Ovary (tissue), 9 donors: ENCODE results near the gene HMG20B. TPM values are rescaled to one million over a fixed set of nuclear protein-coding genes. Genes with fewer than 3 reads are reported as not detected.
A peak's percentile ranks its signal among the peaks of the same experiment; 100 is the strongest.

Source experiments
- DNase-seq, 5 donors: peaks; one replicate each; pipeline ENCODE4 v3.0.0-alpha.2; 2019 to 2020
- H3K27ac ChIP-seq, 2 donors: fragments of 200-600 bp; one replicate each; pipeline versions ENCODE4 v1.5.1 to v1.8.0; 2019 to 2022
- H3K27me3 ChIP-seq: fragments of 200-600 bp; one replicate; pipeline ENCODE4 v1.8.0; 2022
- H3K36me3 ChIP-seq: fragments of 200-600 bp; sonication (generic); one replicate; pipeline ENCODE4 v1.5.1; 2019
- H3K4me1 ChIP-seq: one replicate; pipeline ENCODE4 v1.8.1; 2013; ENCODE audit warnings: mild to moderate bottlenecking, moderate library complexity; ENCODE audit not compliant: insufficient read depth
- H3K4me3 ChIP-seq: fragments of 200-600 bp; sonication (generic); one replicate; pipeline ENCODE4 v1.5.1; 2017
- H3K9me3 ChIP-seq, 2 donors: fragments of 200-600 bp in 1 of 2; sonication (generic) in 1 of 2; one replicate each; pipeline versions ENCODE4 v1.5.1 to v1.8.1; 2013 to 2019; ENCODE audit warnings: mild to moderate bottlenecking in 1 of 2, moderate library complexity in 1 of 2
- EP300 ChIP-seq: sonication (generic); formaldehyde crosslinking; IDR thresholded peaks from one replicate; pipeline ENCODE4 v1.6.1; 2017; ENCODE audit warnings: antibody characterized with exemption
- POLR2A ChIP-seq: fragments of 450-650 bp; IDR thresholded peaks from one replicate; pipeline ENCODE4 v1.6.1; 2017; ENCODE audit warnings: antibody characterized with exemption, mild to moderate bottlenecking, moderate library complexity
- WGBS, 3 donors: extraction: QIAGEN DNeasy Blood & Tissue Kit in 1 of 3; methylation state at CpG; one replicate each; pipeline versions ENCODE4 v1.1.5 to v1.1.7; 2013 to 2017; 5-methylcytosine and 5-hydroxymethylcytosine counted together
- intact Hi-C, 4 donors: fragments of 100-400 bp; cut with DNase I; formaldehyde crosslinking; loops; one replicate each; pipeline versions ENCODE4 v1.11.0 to v1.15.1; 2022 to 2023
- polyA plus RNA-seq, 2 donors: library from polyadenylated mRNA; stranded (reverse); fragments of 200-250 nt in 1 of 2; fragments of 350-450 nt in 1 of 2; fragmentation: Illumina TruSeq in 1 of 2; extraction: RNeasy Lipid Tissue Mini Kit (QIAGEN cat#74804) in 1 of 2; gene quantifications; one replicate each; pipeline ENCODE4 v1.2.3, GENCODE V29; 2013 to 2014
- total RNA-seq, 7 donors: library from RNA; depleted of rRNA in 2 of 7; stranded (reverse); fragments of >200 nt in 2 of 7; fragmentation: NEBNext Ultra II Directional in 3 of 7; extraction: Animal tissue kit (Norgen Biotek cat#: 25700) in 3 of 7; gene quantifications; one replicate each; pipeline versions ENCODE4 v1.1.0 to v1.2.4, GENCODE V29; 2016 to 2023
- TF ChIP-seq, protein P1 (sequence below), 3 donors: fragments of 450-650 bp in 2 of 3; fragments of 200-600 bp in 1 of 3; IDR thresholded peaks; one replicate each; pipeline versions ENCODE4 v1.5.1 to v1.8.0; 2016 to 2022; ENCODE audit warnings: antibody characterized with exemption in 3 of 3, mild to moderate bottlenecking in 1 of 3
- donor health status: DM: no; HTN: no; CAD: no; lungs with moderate emphysema.
- donor health status: DM: no; HTN: no; CAD: no.
- donor health status: Bipolar disorder and iron deficiency.
- donor health status: DM: yes; HTN: yes; CAD: no.
- donor health status: DM: no; HTN: no; CAD: no.
- donor health status: DM: yes; HTN: yes; CAD: no.

Gene HMG20B
- total and polyA plus RNA-seq, 9 donors: 33.2 to 109 (median 60.3) TPM

DNA sequence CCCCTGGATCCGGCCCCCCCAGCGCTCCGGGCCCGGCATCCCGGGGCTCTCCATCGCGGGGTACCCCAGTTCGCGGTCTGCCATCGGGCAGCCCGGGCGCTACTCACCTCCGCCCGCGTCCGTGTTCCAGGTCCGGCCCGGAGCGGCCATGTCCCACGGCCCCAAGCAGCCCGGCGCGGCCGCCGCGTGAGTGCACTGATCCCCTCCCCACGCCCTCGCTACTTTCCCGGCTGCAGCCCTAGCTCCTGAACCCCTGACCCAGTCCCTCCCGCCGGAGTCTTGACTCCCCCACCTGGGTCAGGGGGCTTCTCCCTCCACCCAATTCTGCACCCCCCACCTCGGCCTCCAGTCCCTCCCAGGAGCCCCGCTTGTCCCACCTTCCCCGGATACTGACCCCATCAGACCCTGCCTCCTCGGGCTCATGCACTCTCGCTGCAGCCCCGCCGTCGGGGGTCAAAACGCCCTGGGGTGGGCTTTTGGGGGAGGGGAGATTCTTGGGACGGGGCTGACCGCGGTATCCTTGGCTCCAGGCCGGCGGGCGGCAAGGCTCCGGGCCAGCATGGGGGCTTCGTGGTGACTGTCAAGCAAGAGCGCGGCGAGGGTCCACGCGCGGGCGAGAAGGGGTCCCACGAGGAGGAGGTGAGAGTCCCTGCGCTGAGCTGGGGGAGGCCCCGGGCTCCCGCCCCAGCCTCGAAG, 566 bp downstream of the HMG20B start:
- Histone ChIP-seq H3K4me1 (peaks cover 12% of the 10 kb centered on the region), H3K27me3 (no peaks in the 10 kb centered on the region), H3K4me3 (peak overlapping the region; percentile 92), H3K36me3 (no peaks in the 10 kb centered on the region), H3K27ac (peak overlapping the region in 1 of 2 donors; percentile 35), H3K9me3 (no peaks in the 10 kb centered on the region)
- intact Hi-C loops: no loop called here
- TF ChIP-seq POLR2A (no peak), EP300 (no peak)
- TF ChIP-seq, protein P1, sequence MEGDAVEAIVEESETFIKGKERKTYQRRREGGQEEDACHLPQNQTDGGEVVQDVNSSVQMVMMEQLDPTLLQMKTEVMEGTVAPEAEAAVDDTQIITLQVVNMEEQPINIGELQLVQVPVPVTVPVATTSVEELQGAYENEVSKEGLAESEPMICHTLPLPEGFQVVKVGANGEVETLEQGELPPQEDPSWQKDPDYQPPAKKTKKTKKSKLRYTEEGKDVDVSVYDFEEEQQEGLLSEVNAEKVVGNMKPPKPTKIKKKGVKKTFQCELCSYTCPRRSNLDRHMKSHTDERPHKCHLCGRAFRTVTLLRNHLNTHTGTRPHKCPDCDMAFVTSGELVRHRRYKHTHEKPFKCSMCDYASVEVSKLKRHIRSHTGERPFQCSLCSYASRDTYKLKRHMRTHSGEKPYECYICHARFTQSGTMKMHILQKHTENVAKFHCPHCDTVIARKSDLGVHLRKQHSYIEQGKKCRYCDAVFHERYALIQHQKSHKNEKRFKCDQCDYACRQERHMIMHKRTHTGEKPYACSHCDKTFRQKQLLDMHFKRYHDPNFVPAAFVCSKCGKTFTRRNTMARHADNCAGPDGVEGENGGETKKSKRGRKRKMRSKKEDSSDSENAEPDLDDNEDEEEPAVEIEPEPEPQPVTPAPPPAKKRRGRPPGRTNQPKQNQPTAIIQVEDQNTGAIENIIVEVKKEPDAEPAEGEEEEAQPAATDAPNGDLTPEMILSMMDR (IDR thresholded peaks at IDR 0.05): no peak
- WGBS, 3 donors: 0 to 1% (median 0%) methylated on average over 44 to 60 of the region's 60 CpGs
- peak in 1 of 5 donors; percentile 37 for DNase-seq

DNA sequence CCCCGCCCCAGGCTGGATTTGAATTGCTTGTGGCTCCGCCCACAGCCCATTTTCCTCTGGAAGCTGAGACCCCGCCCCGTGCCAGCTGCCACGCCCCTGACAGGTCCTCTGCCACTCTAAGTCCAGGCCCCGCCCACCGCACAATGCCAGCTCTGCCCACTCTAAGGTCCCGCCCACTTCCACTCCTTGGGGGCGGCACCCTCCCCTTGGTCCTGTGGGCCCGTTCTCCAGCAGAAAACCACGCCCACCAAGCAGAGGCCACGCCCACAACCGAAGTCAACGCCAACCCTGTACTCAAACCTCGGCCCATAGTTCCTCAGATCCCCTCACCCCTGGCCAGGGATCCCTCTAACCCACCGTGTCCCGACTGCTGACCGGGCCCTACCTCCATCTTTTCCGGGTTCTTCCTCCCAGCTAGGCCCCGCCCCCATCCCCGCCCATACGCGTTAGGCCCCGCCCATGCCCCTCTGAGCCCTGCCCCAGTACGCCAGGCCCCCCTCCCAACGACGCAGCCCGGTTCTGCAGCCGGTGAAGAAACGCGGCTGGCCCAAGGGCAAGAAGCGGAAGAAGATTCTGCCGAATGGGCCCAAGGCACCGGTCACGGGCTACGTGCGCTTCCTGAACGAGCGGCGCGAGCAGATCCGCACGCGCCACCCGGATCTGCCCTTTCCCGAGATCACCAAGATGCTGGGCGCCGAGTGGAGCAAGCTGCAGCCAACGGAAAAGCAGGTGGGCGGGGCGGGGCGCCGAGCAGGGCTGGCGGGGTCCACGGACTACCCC, 1.3 kb downstream of the HMG20B start:
- WGBS, 3 donors: 53 to 63% (median 61%) methylated on average over 49 to 55 of the region's 55 CpGs
- peak; percentile 78 to 87 (median 78) for DNase-seq
- TF ChIP-seq POLR2A: no peak
- TF ChIP-seq, protein P1 (IDR thresholded peaks at IDR 0.05): no peak
- no peak for TF ChIP-seq EP300
- Histone ChIP-seq H3K27ac (peak overlapping the region in 1 of 2 donors; percentile 28), H3K36me3 (no peaks in the 10 kb centered on the region), H3K4me1 (peaks cover 12% of the 10 kb centered on the region), H3K27me3 (no peaks in the 10 kb centered on the region), H3K4me3 (peak overlapping the region; percentile 92), H3K9me3 (no peaks in the 10 kb centered on the region)
- intact Hi-C loops: no loop called here

DNA sequence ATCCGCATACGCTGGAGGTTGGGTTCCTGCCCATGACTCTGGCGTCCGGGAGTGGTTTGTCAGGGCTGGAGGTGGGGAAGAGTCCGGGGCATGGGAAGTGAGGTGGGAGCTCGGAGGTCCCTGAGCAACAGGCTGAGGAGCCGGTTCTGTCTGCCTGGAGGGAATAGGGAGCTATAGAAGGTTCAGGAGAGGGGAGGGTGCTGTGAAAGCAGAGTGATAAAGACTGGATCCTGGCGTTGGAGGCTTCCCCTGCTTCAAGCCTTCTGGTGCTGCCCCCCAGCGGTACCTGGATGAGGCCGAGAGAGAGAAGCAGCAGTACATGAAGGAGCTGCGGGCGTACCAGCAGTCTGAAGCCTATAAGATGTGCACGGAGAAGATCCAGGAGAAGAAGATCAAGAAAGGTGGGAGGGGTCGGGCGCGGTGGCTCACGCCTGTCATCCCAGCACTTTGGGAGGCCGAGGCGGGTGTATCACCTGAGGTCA, 2.6 kb downstream of the HMG20B start:
- H3K27ac ChIP-seq: no peak overlapping the region
- no peaks in the 10 kb centered on the region for H3K9me3 ChIP-seq

DNA sequence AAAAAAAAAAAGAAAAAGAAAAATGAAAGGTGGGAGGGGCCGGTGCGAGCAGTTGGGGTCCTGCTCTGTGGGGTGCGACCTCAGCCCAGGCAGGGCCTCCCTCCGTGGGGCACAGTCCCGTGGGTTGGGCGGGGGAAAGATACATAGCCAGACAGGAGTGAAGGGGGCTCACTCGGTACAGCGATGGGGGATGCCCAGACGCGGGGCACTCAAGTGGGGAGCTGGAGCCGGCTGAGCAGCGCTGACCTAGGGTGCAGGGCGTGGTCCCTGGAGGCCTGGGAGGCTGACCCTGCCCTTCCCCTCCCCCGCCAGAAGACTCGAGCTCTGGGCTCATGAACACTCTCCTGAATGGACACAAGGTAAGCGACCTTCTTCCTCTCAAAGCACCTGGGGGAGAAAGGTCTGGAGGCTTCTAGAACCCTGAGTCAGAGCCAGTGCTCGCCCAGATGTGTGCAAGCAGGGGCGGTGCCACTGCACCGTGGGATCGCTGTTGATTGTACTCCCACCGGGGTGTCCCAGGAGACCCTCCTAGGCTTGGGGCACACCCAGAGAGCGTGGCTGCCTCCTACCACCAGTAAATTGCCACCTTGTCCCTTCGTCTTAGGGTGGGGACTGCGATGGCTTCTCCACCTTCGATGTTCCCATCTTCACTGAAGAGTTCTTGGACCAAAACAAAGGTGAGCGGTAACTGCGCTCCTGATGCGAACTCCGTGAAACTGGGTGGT, 3.4 kb downstream of the HMG20B start:
- Histone ChIP-seq H3K9me3 (no peaks in the 10 kb centered on the region), H3K4me1 (peaks cover 12% of the 10 kb centered on the region), H3K4me3 (peak overlapping the region; percentile 14), H3K27me3 (no peaks in the 10 kb centered on the region), H3K36me3 (no peaks in the 10 kb centered on the region), H3K27ac (no peak overlapping the region)
- no peak for DNase-seq
- 81 to 89% (median 85%) methylated on average over 29 of the region's 29 CpGs for WGBS, 3 donors
- intact Hi-C loops: no loop called here
- TF ChIP-seq POLR2A (no peak), EP300 (no peak)
- TF ChIP-seq, protein P1 (IDR thresholded peaks at IDR 0.05): no peak

More for the DNA sequence above, 2.6 kb downstream of the HMG20B start:
- H3K4me1 ChIP-seq: peaks cover 12% of the 10 kb centered on the region
- 86 to 93% (median 89%) methylated on average over 19 of the region's 19 CpGs for WGBS, 3 donors
- intact Hi-C loops: no loop called here
- DNase-seq: no peak
- H3K36me3 ChIP-seq: no peaks in the 10 kb centered on the region
- H3K4me3 ChIP-seq: no peak overlapping the region
- TF ChIP-seq, protein P1 (IDR thresholded peaks at IDR 0.05): no peak
- no peak for TF ChIP-seq POLR2A
- H3K27me3 ChIP-seq: no peaks in the 10 kb centered on the region
